ENCODE results near the gene FOXP2. TPM values are rescaled to one million over a fixed set of nuclear protein-coding genes. Genes with fewer than 3 reads are reported as not detected.

FOXP2 gene
- total and polyA plus RNA-seq, 9 of the 15 experiments (the other 6 are each of a cell fraction or from before 2014, with no cell fraction given) = not detected

DNA sequence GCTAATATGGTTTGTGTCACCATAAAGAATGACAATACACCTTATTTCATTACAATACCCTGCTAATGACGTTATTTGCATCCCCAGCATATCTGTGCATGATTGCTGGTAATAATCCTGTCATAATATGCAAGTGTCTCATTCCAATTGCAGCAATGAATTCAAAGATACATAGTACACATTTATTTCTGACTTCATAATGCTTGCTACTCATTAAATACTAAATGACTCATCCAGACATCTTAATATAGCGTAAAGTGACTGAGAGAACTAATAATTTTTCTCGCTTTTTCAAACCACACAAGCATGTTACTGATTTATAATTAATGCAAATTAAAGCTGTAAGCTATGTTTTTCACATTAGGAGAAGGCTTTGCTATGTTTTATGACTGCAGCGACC, 272.6 kb downstream of the FOXP2 start:
- ATAC-seq (no peak), DNase-seq (ENCODE audit: extremely low read depth in 1 of 4, low spot score in 3 of 4) (no peak), FAIRE-seq (no peak)
- H3K4me1 ChIP-seq (replicated peaks in 1 of 2; ENCODE audit: control insufficient read depth in 2 of 2, insufficient read depth in 2 of 2, low read length in 2 of 2) = no peaks in the 10 kb centered on the region
- H3K9me3 ChIP-seq (replicated peaks; ENCODE audit: control insufficient read depth, insufficient read depth, low read depth, low read length) = no peaks in the 10 kb centered on the region
- BruUV-seq (replicated peaks) = no TSS peak
- H3K9me1 ChIP-seq (ENCODE audit: control insufficient read depth, insufficient read depth, low read length) = no peaks in the 10 kb centered on the region
- no peak overlapping the region for H3K27ac ChIP-seq (ENCODE audit: extremely low read depth, low read depth, low read length)
- under 1% methylated on average over 4 of the region's 4 CpGs for WGBS (ENCODE audit: insufficient coverage, low coverage, missing lambda C conversion rate)
- no peak overlapping the region for H3K4me2 ChIP-seq (ENCODE audit: insufficient read depth, low read length)
- TF ChIP-seq ELF2 (CRISPR knock-in tag; IDR thresholded peaks at IDR 0.05) = no peak
- no peak for TF ChIP-seq U2AF1 (optimal IDR thresholded peaks at IDR 0.05; ENCODE audit: low read depth, low read length)
- no peak for TF ChIP-seq CBX8 (IDR thresholded peaks at IDR 0.05; ENCODE audit: borderline replicate concordance, extremely low read depth, low read depth, low read length, poor library complexity, severe bottlenecking)
- no peak for TF ChIP-seq MTF1 (CRISPR knock-in tag; IDR thresholded peaks at IDR 0.05; ENCODE audit: borderline replicate concordance)
- no peak for TF ChIP-seq MYC (IDR thresholded peaks at IDR 0.05; ENCODE audit: low read depth, low read length)
- TF ChIP-seq MYC (CRISPR knock-in tag; IDR thresholded peaks at IDR 0.05; ENCODE audit: borderline replicate concordance, low read depth) = no peak
- no peak for TF ChIP-seq ZFP1 (CRISPR knock-in tag; IDR thresholded peaks at IDR 0.05)
- TF ChIP-seq BRD9 (IDR thresholded peaks at IDR 0.05; ENCODE audit: low read depth, partially characterized antibody) = no peak
- no peak for TF ChIP-seq CHAMP1 (IDR thresholded peaks at IDR 0.05)
- no peak for TF ChIP-seq SIRT6 (IDR thresholded peaks at IDR 0.05; ENCODE audit: low read depth, low read length)
- no peak for TF ChIP-seq HNRNPUL1 (IDR thresholded peaks at IDR 0.05; ENCODE audit: low read length)
- POLR2A ChIA-PET = interaction anchor here (0.5 kb wide), 1 partner anchor 42 kb away, joined by 3 read pairs; no protein-coding TSS in a partner anchor
- CTCF ChIA-PET (ENCODE audit: low intra/inter-chr PET ratio) = no interaction called here
- intact Hi-C loops (cut with micrococcal nuclease) (no loop called here), in situ Hi-C loops (cut with MboI) (no loop called here)
- no peaks in the 10 kb centered on the region for H3K27me3 ChIP-seq (ENCODE audit: control insufficient read depth in 2 of 2, insufficient read depth in 2 of 2, low read length in 2 of 2)
- H2AFZ ChIP-seq (ENCODE audit: low read depth, low read length) = no peak overlapping the region
- H3K9ac ChIP-seq (ENCODE audit: insufficient read depth in 1 of 2, low read depth in 2 of 2, low read length in 2 of 2) = no peak overlapping the region
- no peaks in the 10 kb centered on the region for H3K79me2 ChIP-seq (ENCODE audit: control insufficient read depth, insufficient read depth, low read length)
- H4K20me1 ChIP-seq (replicated peaks; ENCODE audit: control insufficient read depth, insufficient read depth, low read length) = no peaks in the 10 kb centered on the region
- no peak overlapping the region for H3K4me3 ChIP-seq
- H3K36me3 ChIP-seq (ENCODE audit: control insufficient read depth, insufficient read depth, low read length) = no peaks in the 10 kb centered on the region
